CD4-positive, CD25-positive, alpha-beta regulatory T cell (primary cell): ENCODE results near the gene HMGCS2. TPM values are rescaled to one million over a fixed set of nuclear protein-coding genes. Genes with fewer than 3 reads are reported as not detected.
A peak's percentile ranks its signal among the peaks of the same experiment; 100 is the strongest.

Experiments used
- ATAC-seq, 2 donors: fragments of 150-1000 bp; cut with Tn5 transposase; one replicate each; pipeline ENCODE4 v1.10.0; 2021; ENCODE audit warnings: low read depth in 2 of 2, moderate number of reproducible peaks in 2 of 2, moderate library complexity in 1 of 2
- DNase-seq, 3 donors: peaks; one replicate each; pipeline versions ENCODE4 v3.0.0 to v3.0.0-alpha.2; 2012 to 2022; ENCODE audit warnings: mixed read lengths in 1 of 3
- H3K27ac ChIP-seq: one replicate; pipeline ENCODE4 v1.7.0; 2013; ENCODE audit warnings: mild to moderate bottlenecking, low read length; ENCODE audit not compliant: insufficient read depth, poor library complexity, severe bottlenecking
- H3K27me3 ChIP-seq: one replicate; pipeline ENCODE4 v1.7.0; 2013; ENCODE audit warnings: low read length; ENCODE audit not compliant: control insufficient read depth, insufficient read depth
- H3K36me3 ChIP-seq: one replicate; pipeline ENCODE4 v1.7.0; 2013; ENCODE audit warnings: mild to moderate bottlenecking, low read length, moderate library complexity; ENCODE audit not compliant: control insufficient read depth, insufficient read depth
- H3K4me1 ChIP-seq: 2 replicates; pipeline ENCODE4 v1.7.0; 2013; ENCODE audit warnings: mild to moderate bottlenecking, low read length; ENCODE audit not compliant: insufficient read depth, control insufficient read depth, poor library complexity, severe bottlenecking
- H3K4me3 ChIP-seq: one replicate; pipeline ENCODE4 v1.7.0; 2013; ENCODE audit warnings: low read depth, mild to moderate bottlenecking, low read length, moderate library complexity
- H3K9me3 ChIP-seq, 2 experiments: 1 replicate in 1 of 2; 2 replicates in 1 of 2; pipeline ENCODE4 v1.7.0; 2013; ENCODE audit warnings: low read length in 2 of 2, mild to moderate bottlenecking in 1 of 2, moderate library complexity in 1 of 2; ENCODE audit not compliant: control insufficient read depth in 2 of 2
- H3K27ac Mint-ChIP-seq, 3 donors: one replicate each; pipeline ENCODE4 v1.8.0; 2020 to 2022; ENCODE audit warnings: mild to moderate bottlenecking in 3 of 3, mixed read lengths in 3 of 3, moderate library complexity in 2 of 3
- H3K27me3 Mint-ChIP-seq: one replicate; pipeline ENCODE4 v1.8.0; 2022; ENCODE audit warnings: mild to moderate bottlenecking, mixed read lengths
- H3K36me3 Mint-ChIP-seq: one replicate; pipeline ENCODE4 v1.8.0; 2020; ENCODE audit warnings: mixed read lengths
- H3K4me1 Mint-ChIP-seq, 4 donors: one replicate each; pipeline ENCODE4 v1.8.0; 2020 to 2022; ENCODE audit warnings: mixed read lengths in 4 of 4, mild to moderate bottlenecking in 1 of 4
- H3K4me3 Mint-ChIP-seq, 4 donors: one replicate each; pipeline ENCODE4 v1.8.0; 2020 to 2022; ENCODE audit warnings: mild to moderate bottlenecking in 4 of 4, mixed read lengths in 4 of 4, moderate library complexity in 3 of 4
- H3K9me3 Mint-ChIP-seq, 7 donors: one replicate each; pipeline ENCODE4 v1.8.0; 2020 to 2022; ENCODE audit warnings: mixed read lengths in 7 of 7, mild to moderate bottlenecking in 3 of 7, moderate library complexity in 2 of 7
- polyA plus RNA-seq, 4 donors: library from polyadenylated mRNA; unstranded; fragments of 300-500 nt; fragmentation: Illumina TruSeq; gene quantifications; one replicate each; pipeline ENCODE4 v1.2.3, GENCODE V29; 2021
- total RNA-seq: library from RNA; stranded (reverse); gene quantifications from one replicate; pipeline ENCODE4 v1.2.3, GENCODE V29; 2022

HMGCS2 gene
- total and polyA plus RNA-seq, 5 donors from 2014 or later: not detected

DNA sequence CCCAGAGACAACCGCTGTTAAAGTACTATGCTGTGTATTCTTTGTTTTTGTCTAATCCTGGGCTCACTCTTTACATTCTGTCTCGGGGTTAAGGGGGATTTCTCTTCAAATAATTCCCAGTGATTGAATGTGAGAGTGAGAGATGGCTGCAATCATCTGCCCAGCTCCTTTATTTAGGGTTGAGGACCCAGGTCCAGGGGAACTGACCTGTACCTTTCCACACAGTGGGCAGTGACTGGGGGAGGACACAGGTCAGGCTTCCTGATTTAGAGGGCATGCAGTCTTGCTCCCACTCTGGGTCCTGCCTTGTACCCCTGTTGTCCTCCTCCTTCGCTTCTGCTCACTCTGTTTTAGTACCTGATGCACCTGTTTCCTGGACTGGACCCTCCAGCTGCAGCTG lies 35.0 kb downstream of the HMGCS2 start:
- Mint-ChIP-seq H3K4me1 (no peaks in the 10 kb centered on the region), H3K27me3 (no peaks in the 10 kb centered on the region), H3K27ac (no peak overlapping the region), H3K36me3 (no peaks in the 10 kb centered on the region), H3K9me3 (no peaks in the 10 kb centered on the region), H3K4me3 (no peak overlapping the region)
- no peak for ATAC-seq
- H3K4me1 ChIP-seq: no peaks in the 10 kb centered on the region
- no peak overlapping the region for H3K27ac ChIP-seq
- H3K4me3 ChIP-seq: no peak overlapping the region
- no peak for DNase-seq
- H3K36me3 ChIP-seq: no peaks in the 10 kb centered on the region
- no peaks in the 10 kb centered on the region for H3K27me3 ChIP-seq
- no peaks in the 10 kb centered on the region for H3K9me3 ChIP-seq

DNA sequence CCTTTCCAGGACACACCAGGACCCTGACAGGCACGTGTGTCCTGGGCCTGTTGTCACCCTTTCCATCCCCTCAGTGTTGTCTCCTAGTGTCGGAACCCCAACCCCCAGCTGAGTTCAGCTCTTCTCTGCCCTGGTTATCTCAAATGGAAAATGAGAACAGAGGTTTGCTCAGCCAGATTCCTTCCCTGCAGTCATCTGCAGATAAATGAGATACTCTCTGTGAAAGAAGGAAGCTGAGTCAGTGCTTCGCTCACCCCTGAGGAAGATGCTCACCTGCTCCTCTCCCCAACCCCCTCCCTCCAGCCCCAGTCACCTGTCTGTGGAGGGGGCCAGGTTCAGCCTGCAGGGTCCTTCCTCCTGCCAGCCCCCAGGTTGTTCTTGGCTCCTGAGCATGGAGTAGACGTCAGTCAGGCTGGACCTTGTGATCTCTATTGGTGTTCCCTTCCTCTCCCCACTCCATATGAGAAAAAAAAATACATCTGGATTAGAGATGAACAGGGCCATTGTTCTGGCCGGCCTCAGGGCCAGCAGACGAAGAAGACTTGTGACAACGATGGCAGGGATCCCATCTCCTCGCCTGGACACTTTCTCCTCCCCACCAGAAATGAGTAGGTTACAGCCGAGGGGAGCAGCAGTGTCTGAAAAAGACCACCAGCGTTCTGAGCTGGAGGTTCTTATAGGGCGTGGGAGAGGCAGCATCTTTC lies 36.1 kb downstream of the HMGCS2 start:
- DNase-seq: no peak
- no peak overlapping the region for H3K4me3 ChIP-seq
- H3K9me3 ChIP-seq: no peaks in the 10 kb centered on the region
- H3K36me3 ChIP-seq: no peaks in the 10 kb centered on the region
- H3K36me3 Mint-ChIP-seq: no peaks in the 10 kb centered on the region
- ATAC-seq: no peak
- no peaks in the 10 kb centered on the region for H3K4me1 ChIP-seq
- no peak overlapping the region for H3K27ac ChIP-seq
- H3K9me3 Mint-ChIP-seq: no peaks in the 10 kb centered on the region
- no peaks in the 10 kb centered on the region for H3K27me3 Mint-ChIP-seq
- H3K4me3 Mint-ChIP-seq: no peak overlapping the region
- H3K27me3 ChIP-seq: no peaks in the 10 kb centered on the region
- no peak overlapping the region for H3K27ac Mint-ChIP-seq
- H3K4me1 Mint-ChIP-seq: no peaks in the 10 kb centered on the region

DNA sequence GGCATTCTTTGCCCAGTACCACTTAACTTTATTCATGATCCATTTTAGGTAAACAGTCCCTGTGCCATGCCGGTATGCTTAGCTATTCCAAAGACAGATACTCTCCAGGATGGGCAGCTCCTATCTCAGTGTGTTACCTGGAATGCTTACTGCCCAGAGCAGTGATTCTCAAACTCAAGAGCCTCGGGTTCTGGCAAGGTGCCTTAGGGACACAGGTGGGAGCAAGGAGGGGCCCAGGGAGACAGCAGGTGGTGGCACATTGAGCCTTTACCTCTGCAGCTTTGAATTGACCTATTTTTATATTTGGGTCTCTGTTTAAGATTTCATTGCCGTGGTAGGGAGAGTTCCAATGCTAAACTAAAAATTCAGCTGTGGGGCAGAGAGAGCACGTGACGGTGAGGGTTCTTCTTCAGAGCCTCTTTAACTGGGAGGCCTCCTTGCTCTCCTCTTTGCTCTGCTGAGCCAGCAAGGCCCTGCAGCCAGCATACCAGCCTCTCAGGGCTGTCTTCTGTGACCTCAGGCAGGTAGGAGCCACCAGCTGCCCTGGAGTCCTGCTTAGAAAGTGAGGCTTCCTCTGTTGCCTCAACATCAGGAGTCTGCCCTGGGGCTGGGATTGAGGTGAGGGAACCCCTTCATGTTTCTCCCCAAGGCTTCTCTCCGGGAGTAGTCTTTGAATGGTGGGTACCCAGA lies 36.8 kb downstream of the HMGCS2 start:
- Mint-ChIP-seq H3K4me3 (no peak overlapping the region), H3K4me1 (no peaks in the 10 kb centered on the region), H3K27me3 (no peaks in the 10 kb centered on the region), H3K27ac (no peak overlapping the region), H3K36me3 (no peaks in the 10 kb centered on the region), H3K9me3 (no peaks in the 10 kb centered on the region)
- H3K4me3 ChIP-seq: no peak overlapping the region
- H3K36me3 ChIP-seq: no peaks in the 10 kb centered on the region
- H3K27me3 ChIP-seq: no peaks in the 10 kb centered on the region
- no peaks in the 10 kb centered on the region for H3K9me3 ChIP-seq
- no peak for ATAC-seq
- DNase-seq: no peak
- no peak overlapping the region for H3K27ac ChIP-seq
- H3K4me1 ChIP-seq: no peaks in the 10 kb centered on the region

DNA sequence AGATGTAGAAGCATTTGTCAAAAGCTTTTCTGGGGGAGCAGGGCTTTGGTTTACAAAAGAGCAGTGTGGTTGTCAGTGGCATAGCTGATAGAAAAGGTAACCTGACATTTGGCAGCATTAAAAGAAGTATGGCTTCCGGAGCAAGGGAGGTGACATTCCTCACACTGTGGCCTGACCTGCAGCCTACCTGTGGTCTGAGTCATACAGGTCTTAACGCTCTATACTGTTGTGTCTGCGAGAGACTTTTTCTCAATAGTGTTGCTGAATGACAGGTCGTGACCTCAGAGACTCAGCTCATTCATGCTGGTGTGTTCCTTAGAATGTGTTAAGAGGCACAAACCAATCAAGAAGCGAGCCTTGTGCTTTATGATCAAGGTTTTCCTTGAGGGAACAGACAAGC lies 37.6 kb downstream of the HMGCS2 start:
- Mint-ChIP-seq H3K36me3 (no peaks in the 10 kb centered on the region), H3K27ac (no peak overlapping the region), H3K4me3 (no peak overlapping the region), H3K4me1 (no peaks in the 10 kb centered on the region), H3K27me3 (no peaks in the 10 kb centered on the region), H3K9me3 (no peaks in the 10 kb centered on the region)
- Histone ChIP-seq H3K9me3 (no peaks in the 10 kb centered on the region), H3K27me3 (no peaks in the 10 kb centered on the region), H3K4me3 (no peak overlapping the region), H3K36me3 (no peaks in the 10 kb centered on the region), H3K27ac (no peak overlapping the region), H3K4me1 (no peaks in the 10 kb centered on the region)
- ATAC-seq: no peak
- no peak for DNase-seq

DNA sequence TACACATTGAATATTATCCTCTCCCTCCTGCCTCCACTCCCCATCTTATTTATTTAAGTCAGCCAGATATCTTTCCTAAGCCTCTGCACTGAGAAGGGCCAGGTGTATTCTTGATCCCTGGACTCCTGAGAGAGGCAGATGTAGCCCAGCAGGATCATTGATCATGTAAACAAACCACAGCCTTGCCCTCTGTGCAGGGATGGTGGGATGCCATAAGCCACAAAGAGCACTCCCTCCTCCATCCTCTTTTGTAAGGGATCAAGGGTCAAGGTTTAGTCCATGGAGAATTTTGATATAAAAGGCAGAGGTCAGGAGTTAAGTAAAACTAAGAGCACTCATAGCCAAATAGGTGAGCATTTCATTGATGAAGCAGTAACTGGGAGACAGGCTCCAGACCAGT lies 39.7 kb downstream of the HMGCS2 start:
- Histone ChIP-seq H3K36me3 (no peaks in the 10 kb centered on the region), H3K4me3 (no peak overlapping the region), H3K4me1 (no peaks in the 10 kb centered on the region), H3K9me3 (no peaks in the 10 kb centered on the region), H3K27me3 (no peaks in the 10 kb centered on the region), H3K27ac (no peak overlapping the region)
- Mint-ChIP-seq H3K27ac (no peak overlapping the region), H3K4me3 (no peak overlapping the region), H3K4me1 (no peaks in the 10 kb centered on the region), H3K36me3 (no peaks in the 10 kb centered on the region), H3K9me3 (peaks cover 0 to 1% (median 0%) of the 10 kb centered on the region in 7 donors), H3K27me3 (no peaks in the 10 kb centered on the region)
- DNase-seq (no peak), ATAC-seq (no peak)

DNA sequence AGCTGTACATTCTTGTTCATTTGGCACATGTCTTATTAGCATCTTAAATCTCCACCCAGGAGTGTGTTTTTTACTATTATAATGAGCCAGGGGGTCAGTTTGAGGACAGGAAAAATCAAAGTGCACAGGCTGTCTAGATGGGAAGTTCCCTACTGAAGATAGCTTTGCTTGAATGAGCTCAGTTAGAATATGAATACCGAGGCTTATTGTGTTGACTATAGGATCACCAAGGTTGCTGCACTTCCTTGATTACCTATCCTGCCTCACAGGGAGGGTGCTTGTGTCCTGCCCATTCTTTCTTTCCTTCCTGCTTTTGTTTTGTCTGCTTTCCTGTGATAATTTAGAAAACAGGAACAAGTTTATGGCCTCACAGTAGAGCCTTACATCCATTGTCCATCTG lies 40.7 kb downstream of the HMGCS2 start:
- no peaks in the 10 kb centered on the region for H3K27me3 Mint-ChIP-seq
- H3K9me3 ChIP-seq: no peaks in the 10 kb centered on the region
- H3K4me3 Mint-ChIP-seq: no peak overlapping the region
- H3K36me3 ChIP-seq: no peaks in the 10 kb centered on the region
- no peak for ATAC-seq
- no peaks in the 10 kb centered on the region for H3K4me1 ChIP-seq
- no peaks in the 10 kb centered on the region for H3K4me1 Mint-ChIP-seq
- peaks cover 0 to 1% (median 0%) of the 10 kb centered on the region in 7 donors for H3K9me3 Mint-ChIP-seq
- H3K27me3 ChIP-seq: no peaks in the 10 kb centered on the region
- DNase-seq: no peak
- no peaks in the 10 kb centered on the region for H3K36me3 Mint-ChIP-seq
- H3K4me3 ChIP-seq: no peak overlapping the region
- H3K27ac Mint-ChIP-seq: no peak overlapping the region
- no peak overlapping the region for H3K27ac ChIP-seq

DNA sequence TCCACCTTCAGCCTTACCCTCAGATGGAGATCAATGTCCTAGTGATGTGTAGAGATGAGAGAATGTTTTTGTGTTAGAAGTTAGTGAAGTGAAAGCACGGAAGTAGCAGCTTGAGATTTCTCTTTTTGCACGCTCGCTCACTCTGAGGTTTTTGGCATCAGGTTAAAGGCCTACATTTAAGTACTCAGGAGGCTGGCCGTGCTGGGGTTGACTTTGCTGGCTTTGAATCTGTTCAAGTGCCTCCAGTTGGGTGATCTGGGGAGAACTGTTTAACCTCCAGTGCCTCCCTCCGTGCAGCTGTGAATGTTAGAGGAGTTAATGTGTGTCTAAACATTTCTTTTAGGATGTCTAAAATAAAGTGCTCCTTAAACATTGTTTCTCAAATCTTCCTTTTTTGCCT lies 43.1 kb downstream of the HMGCS2 start:
- DNase-seq: no peak

More for the DNA sequence above, 43.1 kb downstream of the HMGCS2 start:
- no peaks in the 10 kb centered on the region for H3K36me3 ChIP-seq
- no peaks in the 10 kb centered on the region for H3K27me3 Mint-ChIP-seq
- no peaks in the 10 kb centered on the region for H3K9me3 ChIP-seq
- H3K4me3 ChIP-seq: no peak overlapping the region
- no peak for ATAC-seq
- H3K27ac ChIP-seq: no peak overlapping the region
- peak overlapping the region in 1 of 3 donors; percentile 54 for H3K27ac Mint-ChIP-seq
- H3K9me3 Mint-ChIP-seq: peaks cover 0 to 1% (median 0%) of the 10 kb centered on the region in 7 donors
- no peaks in the 10 kb centered on the region for H3K4me1 ChIP-seq
- H3K36me3 Mint-ChIP-seq: no peaks in the 10 kb centered on the region
- no peak overlapping the region for H3K4me3 Mint-ChIP-seq
- H3K4me1 Mint-ChIP-seq: no peaks in the 10 kb centered on the region
- H3K27me3 ChIP-seq: no peaks in the 10 kb centered on the region
